IMR-90 (cell line): ENCODE results near the gene SELENOO.

Experiments
- TF ChIP-seq, protein P1 (sequence below): fragments of 150-350 bp; IDR thresholded peaks from 2 replicates; pipeline ENCODE4 v1.6.1; 2017; ENCODE audit warnings: mild to moderate bottlenecking, antibody characterized with exemption, low read length, low read depth
- TF ChIP-seq, protein P2 (sequence below): conservative IDR thresholded peaks from 2 replicates; pipeline ENCODE4 v1.5.1; 2012; ENCODE audit warnings: mild to moderate bottlenecking, low read depth, low read length, improper control_type of control experiment

DNA sequence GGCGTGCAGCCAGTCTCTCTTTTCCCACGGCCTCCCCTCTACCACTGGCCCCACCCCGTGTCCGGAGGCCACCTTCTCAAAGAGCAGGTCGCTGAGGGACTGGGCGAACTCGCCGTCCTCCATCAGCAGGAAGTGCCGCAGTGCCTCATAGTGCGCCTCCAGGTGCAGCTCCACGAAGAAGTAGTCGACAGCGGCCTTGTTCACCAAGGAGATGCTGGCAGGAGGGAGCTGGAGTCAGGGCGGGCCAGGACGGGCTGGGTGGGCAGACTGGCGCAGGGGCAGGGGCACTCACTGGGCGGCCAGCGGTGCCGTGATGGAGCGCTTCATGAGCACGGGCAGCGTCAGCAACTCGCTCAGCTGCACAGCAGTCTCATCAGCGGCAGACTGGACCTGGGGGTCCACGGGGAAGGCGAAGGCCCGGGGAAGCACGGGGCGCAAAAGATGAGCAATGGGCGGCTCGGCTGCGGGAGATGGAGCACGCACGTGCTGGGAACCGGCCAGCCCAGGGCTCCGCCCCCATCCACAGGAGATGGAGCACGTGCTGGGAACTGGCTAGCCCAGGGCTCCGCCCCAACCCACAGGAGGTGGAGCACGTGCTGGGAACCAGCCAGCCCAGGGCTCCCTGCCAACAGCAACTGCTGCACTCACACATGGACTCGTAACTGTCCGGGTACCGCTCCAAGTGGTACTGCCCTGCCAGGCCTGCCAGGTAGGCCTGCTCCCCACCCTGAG, 18.4 kb downstream of the SELENOO start:
- TF ChIP-seq, protein P1, sequence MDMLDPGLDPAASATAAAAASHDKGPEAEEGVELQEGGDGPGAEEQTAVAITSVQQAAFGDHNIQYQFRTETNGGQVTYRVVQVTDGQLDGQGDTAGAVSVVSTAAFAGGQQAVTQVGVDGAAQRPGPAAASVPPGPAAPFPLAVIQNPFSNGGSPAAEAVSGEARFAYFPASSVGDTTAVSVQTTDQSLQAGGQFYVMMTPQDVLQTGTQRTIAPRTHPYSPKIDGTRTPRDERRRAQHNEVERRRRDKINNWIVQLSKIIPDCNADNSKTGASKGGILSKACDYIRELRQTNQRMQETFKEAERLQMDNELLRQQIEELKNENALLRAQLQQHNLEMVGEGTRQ: peak; percentile 89
- TF ChIP-seq, protein P2, sequence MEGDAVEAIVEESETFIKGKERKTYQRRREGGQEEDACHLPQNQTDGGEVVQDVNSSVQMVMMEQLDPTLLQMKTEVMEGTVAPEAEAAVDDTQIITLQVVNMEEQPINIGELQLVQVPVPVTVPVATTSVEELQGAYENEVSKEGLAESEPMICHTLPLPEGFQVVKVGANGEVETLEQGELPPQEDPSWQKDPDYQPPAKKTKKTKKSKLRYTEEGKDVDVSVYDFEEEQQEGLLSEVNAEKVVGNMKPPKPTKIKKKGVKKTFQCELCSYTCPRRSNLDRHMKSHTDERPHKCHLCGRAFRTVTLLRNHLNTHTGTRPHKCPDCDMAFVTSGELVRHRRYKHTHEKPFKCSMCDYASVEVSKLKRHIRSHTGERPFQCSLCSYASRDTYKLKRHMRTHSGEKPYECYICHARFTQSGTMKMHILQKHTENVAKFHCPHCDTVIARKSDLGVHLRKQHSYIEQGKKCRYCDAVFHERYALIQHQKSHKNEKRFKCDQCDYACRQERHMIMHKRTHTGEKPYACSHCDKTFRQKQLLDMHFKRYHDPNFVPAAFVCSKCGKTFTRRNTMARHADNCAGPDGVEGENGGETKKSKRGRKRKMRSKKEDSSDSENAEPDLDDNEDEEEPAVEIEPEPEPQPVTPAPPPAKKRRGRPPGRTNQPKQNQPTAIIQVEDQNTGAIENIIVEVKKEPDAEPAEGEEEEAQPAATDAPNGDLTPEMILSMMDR: no peak
